ENCODE measurements around the gene UNC13D.

DNA sequence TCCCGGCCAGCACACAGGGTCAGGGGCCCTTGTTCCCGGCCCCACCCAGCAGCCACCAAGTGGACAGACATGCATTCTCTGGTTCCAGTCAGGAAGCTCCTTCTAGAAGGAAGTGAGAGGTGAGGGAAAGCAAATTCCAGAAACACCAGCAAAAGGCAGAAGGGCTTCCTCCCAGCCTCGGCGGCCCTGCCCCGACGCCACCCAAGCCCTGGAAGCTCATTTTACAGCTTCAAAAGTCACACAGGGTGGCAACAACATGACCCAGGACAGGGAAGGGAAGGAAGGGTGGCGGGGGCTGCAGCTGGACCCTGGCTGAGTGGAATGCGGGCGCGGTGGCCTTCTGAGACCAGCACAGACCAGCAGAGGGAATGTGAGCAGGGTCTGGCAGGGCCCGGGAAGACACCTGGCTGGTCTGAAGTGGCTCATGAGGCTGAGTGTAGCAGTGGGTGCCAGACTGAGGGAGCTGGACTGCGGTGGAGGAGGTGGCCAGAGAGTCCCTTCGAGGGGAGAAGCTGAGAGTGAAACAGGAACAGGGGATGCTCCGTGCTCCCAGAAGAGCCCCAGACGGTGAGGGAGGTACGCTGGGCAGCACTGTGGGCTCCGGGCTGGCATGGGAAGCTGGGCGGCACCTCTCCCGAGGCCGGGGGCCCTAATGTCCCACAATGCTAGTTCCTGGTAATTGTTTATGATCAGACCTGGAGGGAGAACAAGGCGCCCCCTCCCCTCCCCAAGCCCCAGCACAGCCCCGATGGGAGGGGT, 1.9 kb upstream of the UNC13D start:
- TF ChIP-seq TAF1 (IDR thresholded peaks at IDR 0.05; ENCODE audit: control insufficient read depth, extremely low read depth, insufficient read depth, low read length, severe bottlenecking) (no peak), CHD2 (IDR thresholded peaks at IDR 0.05; ENCODE audit: low read depth, low read length) (no peak), ZFP36 (IDR thresholded peaks at IDR 0.05; ENCODE audit: low read depth, low read length, partially characterized antibody) (no peak), SP1 (CRISPR knock-in tag; IDR thresholded peaks at IDR 0.05) (no peak), U2AF2 (optimal IDR thresholded peaks at IDR 0.05; ENCODE audit: low read depth, low read length) (no peak)
- TF ChIP-seq, protein P1, sequence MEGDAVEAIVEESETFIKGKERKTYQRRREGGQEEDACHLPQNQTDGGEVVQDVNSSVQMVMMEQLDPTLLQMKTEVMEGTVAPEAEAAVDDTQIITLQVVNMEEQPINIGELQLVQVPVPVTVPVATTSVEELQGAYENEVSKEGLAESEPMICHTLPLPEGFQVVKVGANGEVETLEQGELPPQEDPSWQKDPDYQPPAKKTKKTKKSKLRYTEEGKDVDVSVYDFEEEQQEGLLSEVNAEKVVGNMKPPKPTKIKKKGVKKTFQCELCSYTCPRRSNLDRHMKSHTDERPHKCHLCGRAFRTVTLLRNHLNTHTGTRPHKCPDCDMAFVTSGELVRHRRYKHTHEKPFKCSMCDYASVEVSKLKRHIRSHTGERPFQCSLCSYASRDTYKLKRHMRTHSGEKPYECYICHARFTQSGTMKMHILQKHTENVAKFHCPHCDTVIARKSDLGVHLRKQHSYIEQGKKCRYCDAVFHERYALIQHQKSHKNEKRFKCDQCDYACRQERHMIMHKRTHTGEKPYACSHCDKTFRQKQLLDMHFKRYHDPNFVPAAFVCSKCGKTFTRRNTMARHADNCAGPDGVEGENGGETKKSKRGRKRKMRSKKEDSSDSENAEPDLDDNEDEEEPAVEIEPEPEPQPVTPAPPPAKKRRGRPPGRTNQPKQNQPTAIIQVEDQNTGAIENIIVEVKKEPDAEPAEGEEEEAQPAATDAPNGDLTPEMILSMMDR (IDR thresholded peaks at IDR 0.05 in 2 of 3, conservative IDR thresholded peaks at IDR 0.05 in 1 of 3; ENCODE audit: insufficient read depth in 2 of 3, low read depth in 1 of 3, low read length in 3 of 3), result no peak
